Fibroblast of pulmonary artery (primary cell): ENCODE data around the gene NDST1.
A peak's percentile ranks its signal among the peaks of the same experiment; 100 is the strongest.

Source experiments
- DNase-seq: peaks from one replicate; pipeline ENCODE4 v3.0.0-alpha.2; 2010; ENCODE audit warnings: low read depth
- H3K4me3 ChIP-seq: replicated peaks from 2 replicates; pipeline ENCODE4 v1.5.1; 2011; ENCODE audit warnings: low read depth, mild to moderate bottlenecking, control low read depth, low read length, moderate library complexity
- TF ChIP-seq, protein P1 (sequence below): IDR thresholded peaks from 2 replicates; pipeline ENCODE4 v1.5.1; 2011; ENCODE audit warnings: mild to moderate bottlenecking, control low read depth, low read length, inconsistent platforms; ENCODE audit errors: missing control alignments

The NDST1 gene

DNA sequence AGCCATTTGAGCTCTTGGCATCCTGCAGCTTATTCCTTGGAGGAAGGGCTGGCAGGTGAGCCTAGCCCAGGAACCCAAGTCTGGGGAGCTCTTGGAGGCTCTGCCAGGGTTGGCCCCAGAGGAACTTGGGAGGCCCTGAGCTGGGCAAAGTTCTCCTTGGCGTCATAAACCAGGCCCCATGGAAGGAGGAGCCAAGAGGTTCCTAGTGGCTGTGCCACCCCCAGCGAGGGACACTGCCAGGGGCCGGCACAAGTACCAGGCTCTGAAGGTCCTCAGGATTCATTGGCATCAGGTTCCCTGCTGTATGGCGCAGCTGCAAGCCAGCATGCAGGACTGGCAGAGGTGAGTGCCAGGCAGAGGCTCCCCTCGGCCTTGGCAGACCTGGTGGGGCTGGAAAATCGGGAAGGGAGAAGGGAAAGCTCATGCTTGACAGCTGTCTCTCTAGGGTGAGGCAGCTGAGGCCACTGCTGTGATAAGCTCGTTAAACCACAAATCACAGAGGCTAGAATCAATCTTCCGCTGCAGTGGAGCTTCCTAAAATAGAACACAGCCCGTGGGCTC lies 77.9 kb downstream of the NDST1 start:
- TF ChIP-seq, protein P1, sequence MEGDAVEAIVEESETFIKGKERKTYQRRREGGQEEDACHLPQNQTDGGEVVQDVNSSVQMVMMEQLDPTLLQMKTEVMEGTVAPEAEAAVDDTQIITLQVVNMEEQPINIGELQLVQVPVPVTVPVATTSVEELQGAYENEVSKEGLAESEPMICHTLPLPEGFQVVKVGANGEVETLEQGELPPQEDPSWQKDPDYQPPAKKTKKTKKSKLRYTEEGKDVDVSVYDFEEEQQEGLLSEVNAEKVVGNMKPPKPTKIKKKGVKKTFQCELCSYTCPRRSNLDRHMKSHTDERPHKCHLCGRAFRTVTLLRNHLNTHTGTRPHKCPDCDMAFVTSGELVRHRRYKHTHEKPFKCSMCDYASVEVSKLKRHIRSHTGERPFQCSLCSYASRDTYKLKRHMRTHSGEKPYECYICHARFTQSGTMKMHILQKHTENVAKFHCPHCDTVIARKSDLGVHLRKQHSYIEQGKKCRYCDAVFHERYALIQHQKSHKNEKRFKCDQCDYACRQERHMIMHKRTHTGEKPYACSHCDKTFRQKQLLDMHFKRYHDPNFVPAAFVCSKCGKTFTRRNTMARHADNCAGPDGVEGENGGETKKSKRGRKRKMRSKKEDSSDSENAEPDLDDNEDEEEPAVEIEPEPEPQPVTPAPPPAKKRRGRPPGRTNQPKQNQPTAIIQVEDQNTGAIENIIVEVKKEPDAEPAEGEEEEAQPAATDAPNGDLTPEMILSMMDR, result no peak
- no peak for DNase-seq
- H3K4me3 ChIP-seq, result no peak overlapping the region

DNA sequence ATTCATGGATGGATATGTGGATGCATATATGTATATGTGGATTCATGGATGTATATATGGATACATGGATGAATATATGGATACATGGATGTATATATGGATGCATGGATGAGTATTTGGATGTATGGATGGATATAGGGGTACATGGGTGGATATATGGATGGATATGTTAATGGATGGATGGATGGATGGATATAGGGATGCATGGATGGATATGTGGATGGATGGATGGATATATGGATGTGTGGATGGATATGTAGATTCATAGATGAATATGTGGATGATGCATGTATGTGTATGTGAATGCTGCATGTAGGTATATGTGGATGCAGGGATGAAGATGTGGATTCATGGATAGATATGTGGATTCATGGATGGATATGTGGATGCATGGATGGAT lies 79.1 kb downstream of the NDST1 start:
- TF ChIP-seq, protein P1, result no peak

DNA sequence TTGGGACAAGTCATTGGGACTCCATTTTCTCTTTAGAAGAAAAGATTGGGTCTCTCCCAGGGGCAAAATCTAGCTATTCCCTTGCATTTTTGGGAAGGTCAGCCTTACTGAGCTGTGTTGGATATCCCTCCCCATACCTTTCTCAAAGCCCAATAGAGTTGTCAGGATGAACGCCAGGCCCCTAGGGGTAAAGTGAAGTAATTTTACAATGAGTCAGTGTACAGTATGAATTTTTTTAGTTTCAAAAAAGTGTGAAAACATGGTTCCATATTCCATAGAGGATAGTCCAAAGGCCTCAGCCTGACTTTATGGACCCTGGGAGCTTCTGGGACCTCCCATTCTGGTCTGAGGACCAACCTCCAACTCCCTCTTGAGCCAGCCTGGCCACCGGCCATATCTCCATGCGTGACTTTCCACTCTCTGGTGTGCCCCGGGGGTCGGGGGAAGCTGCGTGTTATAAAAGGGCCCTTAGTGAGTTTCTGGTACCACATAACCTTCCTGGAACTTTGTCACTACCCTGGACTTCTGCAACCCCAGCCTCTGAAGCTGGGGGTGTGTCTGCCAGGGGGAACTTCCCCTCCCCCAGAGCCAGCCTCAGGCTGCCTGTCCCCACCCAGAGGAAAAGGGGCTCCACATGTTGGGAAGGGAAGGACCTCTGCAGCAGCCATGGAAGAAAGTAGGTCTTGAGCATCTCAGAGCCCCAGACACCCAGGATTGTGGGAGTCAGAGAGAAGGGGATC lies 80.1 kb downstream of the NDST1 start:
- H3K4me3 ChIP-seq, result no peak overlapping the region
- DNase-seq, result no peak
- TF ChIP-seq, protein P1, result peak; percentile 4

More for the DNA sequence above, 79.1 kb downstream of the NDST1 start:
- DNase-seq, result no peak
- H3K4me3 ChIP-seq, result no peak overlapping the region

DNA sequence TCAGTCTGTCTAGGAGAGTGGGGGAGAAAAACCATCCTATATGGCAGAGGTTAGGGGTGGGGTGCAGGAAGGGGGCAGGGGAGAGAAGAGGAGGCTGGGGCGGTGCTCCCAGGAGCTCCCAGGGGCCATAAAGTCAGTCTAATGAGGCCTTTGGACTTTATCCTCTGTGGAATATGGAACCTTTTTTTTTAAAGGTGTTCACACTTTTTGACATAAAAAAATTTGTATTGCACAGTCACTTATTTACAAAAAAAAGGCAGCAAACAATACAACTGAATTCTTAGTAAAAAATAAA lies 80.6 kb downstream of the NDST1 start:
- H3K4me3 ChIP-seq, result no peak overlapping the region
- DNase-seq, result no peak
- TF ChIP-seq, protein P1, result no peak

DNA sequence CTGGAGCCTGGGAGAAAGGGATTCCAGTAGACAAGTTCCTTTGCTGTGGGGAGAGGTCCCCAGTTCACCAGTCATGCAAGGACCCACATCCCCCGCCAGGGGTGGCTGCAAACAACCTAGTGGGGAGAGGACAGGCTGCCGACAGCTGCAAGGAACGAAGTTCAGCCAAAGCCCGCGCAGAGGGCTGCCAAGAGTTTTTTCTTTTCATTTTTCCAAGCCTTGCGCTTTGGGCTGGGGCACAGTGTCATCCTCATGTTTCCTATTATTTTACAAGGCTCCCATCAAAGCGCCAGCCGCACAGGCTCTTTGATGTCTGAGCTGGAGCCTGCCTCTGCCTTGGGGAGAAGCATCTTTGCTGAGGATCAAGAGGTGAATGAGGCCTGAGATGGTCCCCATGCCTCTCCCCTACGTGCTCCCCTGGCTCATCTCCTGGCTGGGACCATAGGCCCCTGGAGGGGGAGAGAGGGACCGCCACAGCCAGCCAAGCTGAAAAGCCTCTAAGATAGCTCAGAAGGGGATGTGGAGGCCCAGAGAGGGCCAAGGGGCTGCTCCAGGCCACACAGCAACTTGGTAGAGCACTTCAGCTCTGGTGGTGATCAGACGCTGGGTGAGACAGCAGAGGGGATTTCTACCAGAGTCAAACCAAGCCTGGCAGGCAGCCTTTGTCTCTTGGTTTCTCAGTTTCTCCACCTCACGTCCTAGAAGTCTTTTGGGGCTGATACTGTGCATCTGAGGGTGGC lies 82.1 kb downstream of the NDST1 start:
- TF ChIP-seq, protein P1, result peak; percentile 73
- H3K4me3 ChIP-seq, result no peak overlapping the region
- DNase-seq, result peak; percentile 77

DNA sequence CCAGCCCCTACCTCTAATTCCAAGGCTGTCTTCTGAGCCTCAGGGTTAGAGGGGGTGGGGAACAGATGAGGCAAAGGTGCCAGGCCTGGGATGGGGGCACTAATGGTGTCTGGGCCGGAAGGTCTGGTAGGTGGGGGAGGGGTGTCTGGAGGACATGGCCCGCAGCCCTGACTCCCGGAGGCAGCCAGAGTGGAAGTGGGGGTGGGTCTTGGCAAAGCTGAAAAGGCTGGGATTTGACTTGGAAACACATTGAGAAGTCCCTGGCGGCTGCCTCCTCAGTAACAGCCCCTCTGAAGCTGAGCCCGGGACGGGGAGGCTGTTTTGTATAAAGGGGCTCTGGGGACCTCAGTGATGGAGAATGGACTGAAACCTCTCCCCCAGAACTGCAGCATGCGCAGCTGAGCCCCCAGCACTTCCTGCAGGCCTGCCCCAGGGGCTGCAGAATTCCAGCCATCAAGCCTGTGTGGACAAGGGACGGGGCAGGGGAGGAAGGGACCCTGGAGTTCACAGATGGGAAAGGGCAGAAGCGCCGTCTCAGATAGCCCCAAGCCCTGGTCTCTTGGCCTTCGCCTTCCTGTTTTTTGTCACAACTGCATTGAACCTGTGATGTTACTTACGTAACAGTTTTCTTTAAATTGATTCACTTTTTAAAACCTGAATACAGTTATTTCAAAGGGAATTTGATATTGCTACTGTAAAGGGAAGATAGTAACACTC lies 83.2 kb downstream of the NDST1 start:
- DNase-seq, result peak; percentile 53
- H3K4me3 ChIP-seq, result no peak overlapping the region
- TF ChIP-seq, protein P1, result no peak
